22Rv1 (cell line): ENCODE measurements around the gene PPP2R5C.

Experiments
- H3K27ac ChIP-seq: fragments of 450-650 bp; 2 replicates; pipeline ENCODE4 v1.5.1; 2017
- ZFX ChIP-seq: fragments of 450-650 bp; IDR thresholded peaks from 2 replicates; pipeline ENCODE4 v1.6.1; 2017; ENCODE audit warnings: antibody characterized with exemption, borderline replicate concordance
- TF ChIP-seq, protein P1 (sequence below): fragments of 450-650 bp; IDR thresholded peaks from 2 replicates; pipeline ENCODE4 v1.5.1; 2017; ENCODE audit warnings: mild to moderate bottlenecking

Gene PPP2R5C

GRCh38 chr14:101843665-101844064 is 82.2 kb downstream of the PPP2R5C start:
- H3K27ac ChIP-seq = no peak overlapping the region
- TF ChIP-seq ZFX = no peak
- TF ChIP-seq, protein P1, sequence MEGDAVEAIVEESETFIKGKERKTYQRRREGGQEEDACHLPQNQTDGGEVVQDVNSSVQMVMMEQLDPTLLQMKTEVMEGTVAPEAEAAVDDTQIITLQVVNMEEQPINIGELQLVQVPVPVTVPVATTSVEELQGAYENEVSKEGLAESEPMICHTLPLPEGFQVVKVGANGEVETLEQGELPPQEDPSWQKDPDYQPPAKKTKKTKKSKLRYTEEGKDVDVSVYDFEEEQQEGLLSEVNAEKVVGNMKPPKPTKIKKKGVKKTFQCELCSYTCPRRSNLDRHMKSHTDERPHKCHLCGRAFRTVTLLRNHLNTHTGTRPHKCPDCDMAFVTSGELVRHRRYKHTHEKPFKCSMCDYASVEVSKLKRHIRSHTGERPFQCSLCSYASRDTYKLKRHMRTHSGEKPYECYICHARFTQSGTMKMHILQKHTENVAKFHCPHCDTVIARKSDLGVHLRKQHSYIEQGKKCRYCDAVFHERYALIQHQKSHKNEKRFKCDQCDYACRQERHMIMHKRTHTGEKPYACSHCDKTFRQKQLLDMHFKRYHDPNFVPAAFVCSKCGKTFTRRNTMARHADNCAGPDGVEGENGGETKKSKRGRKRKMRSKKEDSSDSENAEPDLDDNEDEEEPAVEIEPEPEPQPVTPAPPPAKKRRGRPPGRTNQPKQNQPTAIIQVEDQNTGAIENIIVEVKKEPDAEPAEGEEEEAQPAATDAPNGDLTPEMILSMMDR = no peak

DNA sequence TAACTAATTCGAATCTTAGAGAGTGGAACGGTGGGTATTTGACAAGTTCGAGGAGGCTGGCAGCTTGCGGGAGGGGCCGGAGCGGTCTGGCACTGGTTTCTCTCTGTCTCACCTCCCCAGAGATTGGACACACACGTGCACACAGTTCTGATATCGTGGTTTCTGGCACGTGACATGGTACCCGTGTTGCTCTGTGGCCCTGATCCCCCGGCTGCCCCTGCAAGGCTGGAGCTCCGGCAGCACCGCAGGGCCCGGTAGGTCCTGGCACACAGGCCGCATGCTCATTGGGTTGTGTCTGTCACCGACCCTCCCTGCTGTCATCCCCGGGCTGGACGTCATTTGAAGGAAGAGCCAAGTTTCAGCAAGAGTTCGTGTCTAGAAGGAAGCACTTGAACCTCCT is 82.7 kb downstream of the PPP2R5C start:
- TF ChIP-seq, protein P1 = no peak
- no peak for TF ChIP-seq ZFX
- no peak overlapping the region for H3K27ac ChIP-seq

DNA sequence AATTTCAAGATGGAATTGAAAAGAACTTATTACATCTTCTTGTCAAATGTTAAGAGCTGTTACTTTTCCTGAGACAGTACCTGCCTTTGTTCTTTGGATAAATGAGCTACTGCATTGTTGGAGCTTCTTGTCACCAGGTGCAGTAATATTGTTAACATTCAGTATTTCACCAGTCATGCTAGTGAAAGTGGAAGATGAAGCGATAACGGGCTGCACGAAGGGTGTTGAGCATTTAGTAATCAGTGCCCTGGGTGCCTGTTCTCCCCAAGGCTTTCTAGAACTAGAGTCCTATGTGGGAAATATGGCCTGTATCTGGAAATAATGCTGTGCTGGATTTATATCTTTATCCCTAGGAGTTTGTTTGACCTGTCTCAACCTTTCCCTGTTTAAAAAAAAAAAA is 83.2 kb downstream of the PPP2R5C start:
- TF ChIP-seq, protein P1 = no peak
- no peak for TF ChIP-seq ZFX
- no peak overlapping the region for H3K27ac ChIP-seq

DNA sequence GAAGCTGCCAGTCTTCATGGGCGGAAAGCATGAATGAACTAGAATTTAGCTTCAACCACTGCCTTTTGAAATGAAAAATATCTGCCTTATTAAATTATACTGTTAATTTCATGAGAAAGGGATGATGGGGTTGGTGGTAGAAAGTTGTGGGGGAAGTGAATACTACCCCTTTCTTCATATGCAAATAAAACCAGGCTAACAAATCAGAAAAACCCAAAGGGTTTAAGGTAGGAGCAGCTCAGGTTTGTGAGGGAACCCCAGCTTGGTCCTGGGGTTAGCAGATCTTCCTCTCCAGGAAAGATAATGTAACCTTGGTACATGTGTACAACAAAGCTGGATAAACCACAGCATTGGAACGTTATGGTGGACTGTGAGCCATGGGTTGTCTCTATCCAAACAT is 84.0 kb downstream of the PPP2R5C start:
- TF ChIP-seq, protein P1 = no peak
- no peak for TF ChIP-seq ZFX

GRCh38 chr14:101845896-101846295 is 84.4 kb downstream of the PPP2R5C start:
- TF ChIP-seq ZFX = no peak
- TF ChIP-seq, protein P1 = no peak
- H3K27ac ChIP-seq = no peak overlapping the region

More for the DNA sequence above, 84.0 kb downstream of the PPP2R5C start:
- H3K27ac ChIP-seq = no peak overlapping the region

DNA sequence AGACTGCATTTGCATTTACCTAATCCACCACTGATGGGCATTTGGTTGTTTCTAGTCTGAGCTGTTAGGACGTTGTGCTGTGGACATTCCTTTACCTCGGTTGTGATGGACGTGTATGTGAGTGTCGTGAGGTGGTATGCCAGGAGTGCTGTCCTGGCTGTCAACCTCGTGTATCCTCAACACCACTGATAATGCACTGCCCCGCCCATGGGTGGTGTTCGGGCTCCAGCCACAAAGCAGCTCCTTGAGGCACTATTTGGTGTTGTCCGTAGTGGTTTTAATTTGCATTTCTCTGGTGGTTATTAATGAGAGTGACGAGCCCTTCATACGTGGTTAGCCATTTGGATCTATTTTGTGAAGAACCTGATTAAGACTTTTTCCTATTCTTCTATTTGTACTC is 87.6 kb downstream of the PPP2R5C start:
- TF ChIP-seq, protein P1 = no peak
- TF ChIP-seq ZFX = no peak

GRCh38 chr14:101849640-101850039 is 88.1 kb downstream of the PPP2R5C start:
- H3K27ac ChIP-seq = no peak overlapping the region
- TF ChIP-seq, protein P1 = no peak
- no peak for TF ChIP-seq ZFX

More for the DNA sequence above, 87.6 kb downstream of the PPP2R5C start:
- H3K27ac ChIP-seq = no peak overlapping the region
